D721Med (cell line): Measurements from ENCODE around the gene SLC2A1.
"Not testable (repeated sequence)": the region's sequence is repeated elsewhere in the genome, so short reads cannot be mapped to it uniquely, and the experiment has no call there.

Source experiments
- DNase-seq: peaks from one replicate; pipeline ENCODE4 v3.0.0; 2011; ENCODE audit warnings: low spot score; ENCODE audit not compliant: insufficient read length
- FAIRE-seq: peaks from 2 replicates; lab custom pipeline; 2011; peaks lifted over from hg19 to GRCh38; lab: Jason Lieb, UNC
- CTCF ChIP-seq: IDR thresholded peaks from 2 replicates; pipeline ENCODE4 v1.5.1; 2012; ENCODE audit warnings: mild to moderate bottlenecking, control low read depth; ENCODE audit not compliant: insufficient read depth; ENCODE audit errors: missing control alignments

Gene SLC2A1

GRCh38 chr1:42921769-42922168 lies 36.9 kb downstream of the SLC2A1 start:
- FAIRE-seq = no peak
- TF ChIP-seq CTCF = no peak
- no peak for DNase-seq

GRCh38 chr1:42919651-42920050 lies 39.0 kb downstream of the SLC2A1 start:
- not testable (repeated sequence) for FAIRE-seq, DNase-seq

GRCh38 chr1:42917241-42917495 lies 41.5 kb downstream of the SLC2A1 start:
- FAIRE-seq (no peak), DNase-seq (no peak)
- no peak for TF ChIP-seq CTCF

GRCh38 chr1:42915456-42915855 lies 43.2 kb downstream of the SLC2A1 start:
- FAIRE-seq (no peak), DNase-seq (no peak)
- TF ChIP-seq CTCF = no peak

- FAIRE-seq (no peak), DNase-seq (no peak)
- TF ChIP-seq CTCF = no peak
Measured at GRCh38 chr1:42914092-42914627, 44.5 kb downstream of the SLC2A1 start.

- TF ChIP-seq CTCF = peak; percentile 49
- FAIRE-seq (no peak), DNase-seq (no peak)
Measured at GRCh38 chr1:42913426-42914091, 45.1 kb downstream of the SLC2A1 start.

- FAIRE-seq (no peak), DNase-seq (no peak)
- no peak for TF ChIP-seq CTCF
Measured at GRCh38 chr1:42910985-42911384, 47.7 kb downstream of the SLC2A1 start.
